GM19035 (cell line): ENCODE measurements around the gene MRPL53.
"Not testable (repeated sequence)": the region's sequence is repeated elsewhere in the genome, so short reads cannot be mapped to it uniquely, and the experiment has no call there.

Source experiments
- ATAC-seq: cut with Tn5 transposase; IDR thresholded peaks from one replicate; pipeline ENCODE4 v1.9.1; 2021; ENCODE audit not compliant: unreplicated experiment

The MRPL53 gene

GRCh38 chr2:74482801-74483674, 10.6 kb upstream of the MRPL53 start, which contains the start of the genes CCDC142 and TTC31:
Gene CCDC142 (minus strand): TSS chr2:74482998. CDS start chr2:74482837, 161 bp downstream.
Gene TTC31 (plus strand): TSS chr2:74483081. CDS start chr2:74483096, 15 bp downstream.
- ATAC-seq: peak; percentile 91

DNA sequence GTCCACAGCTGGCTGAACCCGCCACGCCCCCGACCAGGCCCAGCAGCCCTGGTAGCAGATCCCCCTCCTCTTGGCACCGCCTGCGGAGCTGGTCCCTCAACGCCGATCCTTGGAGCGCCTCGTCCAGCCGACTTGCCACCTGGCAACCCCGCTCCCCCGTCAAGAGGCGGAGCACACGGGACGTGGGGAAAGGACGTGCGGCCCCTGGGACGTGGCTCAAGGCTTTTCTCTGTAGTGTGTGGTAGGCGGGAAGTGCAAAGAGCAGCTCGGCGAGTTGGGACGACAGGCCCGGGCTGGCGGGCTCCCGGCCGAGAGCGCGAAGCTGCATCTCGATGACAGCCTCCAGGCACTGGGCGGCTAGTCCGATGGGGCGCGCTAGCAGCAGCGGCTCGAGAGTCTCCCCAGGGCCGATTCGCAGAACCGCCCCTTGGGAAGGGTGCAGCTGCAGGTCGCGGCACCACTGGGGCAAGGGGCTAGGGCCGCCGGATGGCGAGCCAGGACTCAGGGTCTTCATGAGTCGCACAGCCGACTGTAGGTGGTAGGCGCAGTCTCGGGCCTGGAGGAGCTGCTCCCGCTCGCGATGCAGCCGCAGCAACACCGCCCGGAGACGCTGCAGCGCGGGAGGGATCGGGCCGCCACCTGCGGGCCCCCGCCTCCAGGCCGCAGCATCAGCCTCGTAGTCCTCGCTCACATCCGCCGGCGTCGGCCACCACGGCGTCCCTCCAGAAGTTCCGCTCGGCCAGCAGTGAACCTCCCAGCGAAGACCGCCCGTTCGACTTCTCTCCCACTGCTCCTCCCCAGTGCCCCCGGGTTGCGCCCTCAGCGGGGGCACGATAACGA, 9.7 kb upstream of the MRPL53 start:
- peak; percentile 38 for ATAC-seq

GRCh38 chr2:74481431-74481830, 9.0 kb upstream of the MRPL53 start:
- no peak for ATAC-seq

DNA sequence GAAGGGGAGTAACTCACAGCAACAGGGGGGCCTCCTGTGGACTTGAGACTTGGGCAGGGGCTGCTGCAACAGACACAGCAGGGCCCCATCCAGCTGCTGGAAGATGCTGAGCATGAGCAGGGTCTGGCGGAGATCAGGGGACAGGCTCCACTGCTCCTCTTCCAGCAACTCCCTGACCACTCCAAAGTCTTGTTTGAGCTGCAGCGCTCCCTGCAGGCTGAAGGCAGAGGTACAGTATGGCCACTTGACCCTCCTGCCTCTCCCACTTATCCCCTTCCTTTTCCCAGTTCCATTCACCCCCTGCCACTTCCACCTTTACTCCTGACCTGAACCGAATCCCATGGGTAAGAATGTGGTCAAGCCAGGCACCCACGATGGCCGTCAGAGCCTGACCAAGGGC, 2.4 kb upstream of the MRPL53 start:
- ATAC-seq: no peak

GRCh38 chr2:74474481-74474880, 2.0 kb upstream of the MRPL53 start:
- ATAC-seq: no peak

GRCh38 chr2:74472945-74473258, 422 bp upstream of the MRPL53 start:
- ATAC-seq: no peak

- no peak for ATAC-seq
Observed at GRCh38 chr2:74471332-74472065, 981 bp downstream of the MRPL53 start.

DNA sequence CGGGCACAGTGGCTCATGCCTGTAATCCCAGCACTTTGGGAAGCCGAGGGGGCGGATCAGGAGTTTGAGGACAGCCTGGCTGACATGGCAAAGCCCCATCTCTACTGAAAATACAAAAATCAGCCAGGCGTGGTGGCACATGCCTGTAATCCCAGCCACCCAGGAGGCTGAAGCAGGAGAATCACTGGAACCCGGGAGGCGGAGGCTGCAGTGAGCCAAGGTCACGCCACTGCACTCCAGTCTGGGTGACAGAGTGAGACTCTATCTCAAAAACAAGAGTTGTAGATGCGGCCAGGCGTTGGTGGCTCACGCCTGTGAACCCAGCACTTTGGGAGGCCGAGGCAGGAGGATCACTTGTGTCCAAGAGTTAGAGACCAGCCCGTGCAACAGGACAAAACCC, 1.7 kb downstream of the MRPL53 start:
- not testable (repeated sequence) for ATAC-seq

DNA sequence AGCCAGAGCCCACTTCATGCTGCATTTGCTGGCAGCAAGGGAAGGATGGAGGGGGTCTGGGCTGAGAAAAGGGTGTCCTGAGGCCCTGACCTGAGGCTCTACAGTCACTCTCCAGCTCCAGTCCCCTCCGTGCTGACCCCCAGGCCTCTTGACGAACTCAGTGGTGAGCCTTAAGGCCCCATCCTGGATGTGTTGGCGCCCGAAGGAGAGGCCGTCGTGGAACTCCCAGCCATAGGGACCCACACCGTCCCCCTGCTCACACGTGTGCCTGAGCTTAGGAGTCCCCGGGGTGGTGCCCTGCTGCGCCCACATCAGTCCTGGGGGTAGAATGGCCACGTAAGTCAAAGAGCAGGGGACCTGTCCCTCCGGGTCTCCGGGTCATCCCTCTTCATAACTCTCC, 8.1 kb downstream of the MRPL53 start:
- no peak for ATAC-seq

GRCh38 chr2:74462786-74463105, 9.7 kb downstream of the MRPL53 start:
- ATAC-seq: no peak

GRCh38 chr2:74462054-74462785, 10.3 kb downstream of the MRPL53 start:
- ATAC-seq: no peak

GRCh38 chr2:74461187-74462053, 11.1 kb downstream of the MRPL53 start:
- ATAC-seq: no peak

DNA sequence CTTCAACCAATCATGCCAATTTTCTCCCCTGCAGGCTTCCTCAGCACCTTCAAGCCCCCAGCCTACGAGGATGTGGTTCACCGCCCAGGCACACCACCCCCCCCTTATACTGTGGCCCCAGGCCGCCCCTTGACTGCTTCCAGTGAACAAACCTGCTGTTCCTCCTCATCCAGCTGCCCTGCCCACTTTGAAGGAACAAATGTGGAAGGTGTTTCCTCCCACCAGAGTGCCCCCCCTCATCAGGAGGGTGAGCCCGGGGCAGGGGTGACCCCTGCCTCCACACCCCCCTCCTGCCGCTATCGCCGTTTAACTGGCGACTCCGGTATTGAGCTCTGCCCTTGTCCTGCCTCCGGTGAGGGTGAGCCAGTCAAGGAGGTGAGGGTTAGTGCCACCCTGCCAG, 12.3 kb downstream of the MRPL53 start:
- ATAC-seq: not testable (repeated sequence)

GRCh38 chr2:74459503-74460118, 12.9 kb downstream of the MRPL53 start:
- not testable (repeated sequence) for ATAC-seq

- ATAC-seq: no peak
Observed at GRCh38 chr2:74458938-74459363, 13.5 kb downstream of the MRPL53 start.

DNA sequence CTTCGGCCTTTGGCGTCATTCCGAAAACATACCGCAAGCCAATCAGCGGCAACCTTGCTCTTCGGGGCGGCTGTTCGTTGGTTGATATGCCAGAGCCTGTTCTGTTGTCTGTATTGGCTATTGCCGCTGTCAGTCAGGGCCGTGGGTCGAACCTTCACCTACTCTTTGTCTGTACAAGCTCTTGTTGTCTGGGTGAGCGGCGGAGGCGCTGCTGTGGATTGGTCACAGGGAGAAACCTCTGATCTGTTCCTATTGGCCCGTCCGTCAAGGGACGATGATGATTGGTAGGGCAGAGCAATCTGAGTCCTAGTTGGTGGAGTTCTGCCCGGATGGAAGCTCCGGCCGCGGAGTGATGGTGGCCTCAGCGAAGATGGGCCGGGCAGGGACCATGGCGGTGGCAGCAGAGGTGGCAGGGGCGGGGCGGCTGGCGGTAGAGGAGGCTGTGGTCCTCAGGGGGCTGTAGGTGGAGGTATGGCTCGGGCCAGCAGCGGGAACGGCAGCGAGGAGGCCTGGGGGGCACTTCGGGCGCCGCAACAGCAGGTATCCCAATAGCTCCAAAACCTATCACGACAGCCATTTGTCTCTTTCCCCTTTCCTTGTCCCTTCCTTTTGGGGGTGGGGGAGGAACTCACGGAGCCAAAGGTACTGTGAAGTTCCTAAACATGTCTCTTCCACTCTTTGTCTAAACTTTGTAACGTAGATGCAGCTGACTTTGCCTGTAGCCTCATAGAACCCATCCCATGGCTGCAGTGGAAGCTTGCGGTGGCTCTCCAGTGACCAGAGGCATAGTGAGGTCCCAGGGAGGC, 14.1 kb downstream of the MRPL53 start, which contains the start of gene WBP1:
Gene WBP1 (plus strand): TSS at position 307 of the 806 bp plus-strand sequence. CDS start 165 bp downstream, at position 472.
- peak; percentile 76 for ATAC-seq

DNA sequence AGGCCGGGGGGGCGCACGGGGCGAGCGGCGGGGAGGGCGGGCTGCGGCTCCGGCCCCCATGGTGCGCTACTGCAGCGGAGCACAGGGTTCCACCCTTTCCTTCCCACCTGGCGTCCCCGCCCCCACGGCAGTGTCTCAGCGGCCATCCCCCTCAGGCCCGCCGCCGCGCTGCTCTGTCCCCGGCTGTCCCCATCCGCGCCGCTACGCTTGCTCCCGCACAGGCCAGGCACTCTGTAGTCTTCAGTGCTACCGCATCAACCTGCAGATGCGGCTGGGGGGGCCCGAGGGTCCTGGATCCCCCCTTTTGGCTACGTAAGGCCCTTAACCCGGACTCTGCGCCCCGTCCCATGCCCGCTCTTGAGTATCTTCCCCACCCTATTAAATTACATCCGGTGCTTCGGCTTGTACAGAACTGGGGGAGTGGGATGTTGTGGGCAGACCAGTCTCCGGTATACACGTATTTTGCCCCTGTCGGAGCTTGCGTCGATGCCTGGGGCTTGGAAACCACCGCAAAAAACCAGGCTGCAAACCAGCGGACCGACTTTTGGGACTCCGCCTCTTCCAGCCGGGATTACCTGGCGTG, 14.8 kb downstream of the MRPL53 start:
- ATAC-seq: peak; percentile 37

DNA sequence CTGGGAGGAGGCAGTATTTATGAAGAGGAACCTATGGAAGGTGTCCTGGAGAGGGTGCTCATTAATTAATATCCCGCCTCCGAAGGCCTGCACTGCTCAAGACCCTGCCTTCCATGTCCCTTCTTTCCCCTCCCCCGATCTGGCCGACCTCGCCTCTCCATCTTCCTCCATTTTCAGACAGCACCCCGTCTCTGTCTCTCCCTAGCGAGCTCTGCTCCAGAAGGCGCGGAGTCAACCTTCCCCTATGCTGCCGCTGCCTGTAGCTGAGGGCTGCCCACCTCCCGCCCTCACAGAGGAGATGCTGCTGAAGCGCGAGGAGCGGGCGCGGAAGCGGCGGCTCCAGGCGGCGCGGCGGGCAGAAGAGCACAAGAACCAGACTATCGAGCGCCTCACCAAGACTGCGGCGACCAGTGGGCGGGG, 15.3 kb downstream of the MRPL53 start:
- ATAC-seq: no peak
